ENCODE measurements around the gene OPHN1.

DNA sequence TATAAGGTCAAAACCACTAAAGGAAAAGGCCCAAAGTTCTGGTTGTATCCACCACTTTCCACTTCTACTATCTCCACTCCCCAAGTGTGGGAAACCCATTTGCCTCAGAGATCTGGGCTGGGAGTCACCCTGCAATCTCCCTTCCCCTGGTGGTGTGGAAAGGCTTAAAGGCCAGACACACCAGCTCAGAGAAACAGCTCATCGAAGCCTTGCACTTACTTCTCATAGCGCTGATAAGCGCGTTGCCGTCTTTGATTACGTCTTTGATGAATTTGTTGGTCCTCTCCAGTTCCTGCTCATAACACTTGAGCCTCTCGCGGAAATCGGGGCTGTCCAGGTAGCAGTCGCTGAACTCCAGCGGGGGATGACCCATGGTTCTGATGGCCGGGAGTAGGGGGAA lies 647 bp downstream of the OPHN1 start:
- no peak for TF ChIP-seq POLR2AphosphoS5 (IDR thresholded peaks at IDR 0.05; ENCODE audit: borderline replicate concordance, low read depth, low read length)
- no peak for TF ChIP-seq FOXP2 (optimal IDR thresholded peaks at IDR 0.05; ENCODE audit: control extremely low read depth, extremely low read length, insufficient read depth)
